Osteocyte (in vitro differentiated cells): ENCODE results near the gene APOL5. TPM values are rescaled to one million over a fixed set of nuclear protein-coding genes. Genes with fewer than 3 reads are reported as not detected.

Experiments
- DNase-seq: peaks from one replicate; pipeline ENCODE4 v3.0.0; 2021; ENCODE audit warnings: mixed read lengths; ENCODE audit not compliant: unreplicated experiment; ENCODE audit errors: extremely low spot score
- H3K27ac Mint-ChIP-seq: one replicate; pipeline ENCODE4 v1.8.0; 2021; ENCODE audit warnings: mild to moderate bottlenecking, mixed read lengths; ENCODE audit not compliant: unreplicated experiment
- H3K27me3 Mint-ChIP-seq: one replicate; pipeline ENCODE4 v1.8.0; 2021; ENCODE audit warnings: mixed read lengths; ENCODE audit not compliant: unreplicated experiment
- H3K36me3 Mint-ChIP-seq: one replicate; pipeline ENCODE4 v1.8.0; 2021; ENCODE audit warnings: mixed read lengths; ENCODE audit not compliant: unreplicated experiment
- H3K4me1 Mint-ChIP-seq: one replicate; pipeline ENCODE4 v1.8.0; 2021; ENCODE audit warnings: mixed read lengths; ENCODE audit not compliant: unreplicated experiment
- H3K4me3 Mint-ChIP-seq: one replicate; pipeline ENCODE4 v1.8.0; 2021; ENCODE audit warnings: mild to moderate bottlenecking, moderate library complexity, mixed read lengths; ENCODE audit not compliant: unreplicated experiment
- H3K9me3 Mint-ChIP-seq: one replicate; pipeline ENCODE4 v1.8.0; 2021; ENCODE audit warnings: mixed read lengths; ENCODE audit not compliant: unreplicated experiment
- CTCF ChIP-seq: fragments of 200-600 bp; sonication (generic); IDR thresholded peaks from 2 replicates; pipeline ENCODE4 v1.5.0; 2021; ENCODE audit warnings: antibody characterized with exemption, mild to moderate bottlenecking, moderate library complexity
- total RNA-seq: library from RNA; stranded (reverse); gene quantifications from 2 replicates; pipeline ENCODE4 v1.2.1, GENCODE V29; 2021

APOL5 gene
- total RNA-seq, 1 donor from 2014 or later, result not detected

GRCh38 chr22:35743326-35743860 lies 25.7 kb downstream of the APOL5 start:
- Mint-ChIP-seq H3K4me1 (peaks cover 30% of the 10 kb centered on the region), H3K27ac (peak overlapping the region; percentile 83), H3K36me3 (peaks cover 39% of the 10 kb centered on the region), H3K9me3 (no peaks in the 10 kb centered on the region), H3K27me3 (no peaks in the 10 kb centered on the region), H3K4me3 (no peak overlapping the region)
- DNase-seq, result no peak
- TF ChIP-seq CTCF, result no peak

- no peak overlapping the region for H3K27ac Mint-ChIP-seq
- peaks cover 34% of the 10 kb centered on the region for H3K36me3 Mint-ChIP-seq
- no peak overlapping the region for H3K4me3 Mint-ChIP-seq
- H3K9me3 Mint-ChIP-seq, result no peaks in the 10 kb centered on the region
- no peak for TF ChIP-seq CTCF
- peak; percentile 57 for DNase-seq
- H3K4me1 Mint-ChIP-seq, result peaks cover 47% of the 10 kb centered on the region
- no peaks in the 10 kb centered on the region for H3K27me3 Mint-ChIP-seq
Observed at GRCh38 chr22:35746248-35746647, 28.6 kb downstream of the APOL5 start.

- H3K4me1 Mint-ChIP-seq, result peaks cover 42% of the 10 kb centered on the region
- DNase-seq, result no peak
- no peak overlapping the region for H3K27ac Mint-ChIP-seq
Observed at GRCh38 chr22:35746946-35747703, 29.5 kb downstream of the APOL5 start.

GRCh38 chr22:35749808-35750207 lies 32.1 kb downstream of the APOL5 start:
- H3K27ac Mint-ChIP-seq, result peak overlapping the region; percentile 28
- peak; percentile 49 for DNase-seq
- no peaks in the 10 kb centered on the region for H3K27me3 Mint-ChIP-seq
- no peak overlapping the region for H3K4me3 Mint-ChIP-seq
- TF ChIP-seq CTCF, result no peak
- H3K4me1 Mint-ChIP-seq, result peaks cover 29% of the 10 kb centered on the region
- H3K36me3 Mint-ChIP-seq, result peaks cover 28% of the 10 kb centered on the region
- no peaks in the 10 kb centered on the region for H3K9me3 Mint-ChIP-seq

More at GRCh38 chr22:35746946-35747703, 29.5 kb downstream of the APOL5 start:
- TF ChIP-seq CTCF, result no peak
- Mint-ChIP-seq H3K27me3 (no peaks in the 10 kb centered on the region), H3K4me3 (no peak overlapping the region), H3K9me3 (no peaks in the 10 kb centered on the region), H3K36me3 (peaks cover 30% of the 10 kb centered on the region)

- Mint-ChIP-seq H3K9me3 (no peaks in the 10 kb centered on the region), H3K27me3 (no peaks in the 10 kb centered on the region), H3K4me1 (peaks cover 29% of the 10 kb centered on the region), H3K36me3 (peaks cover 28% of the 10 kb centered on the region), H3K27ac (peak overlapping the region; percentile 58), H3K4me3 (no peak overlapping the region)
- no peak for TF ChIP-seq CTCF
- no peak for DNase-seq
Observed at GRCh38 chr22:35752006-35752862, 34.6 kb downstream of the APOL5 start.
